Measurements from ENCODE around the gene DYSF.
A peak's percentile ranks its signal among the peaks of the same experiment; 100 is the strongest.

Gene DYSF

DNA sequence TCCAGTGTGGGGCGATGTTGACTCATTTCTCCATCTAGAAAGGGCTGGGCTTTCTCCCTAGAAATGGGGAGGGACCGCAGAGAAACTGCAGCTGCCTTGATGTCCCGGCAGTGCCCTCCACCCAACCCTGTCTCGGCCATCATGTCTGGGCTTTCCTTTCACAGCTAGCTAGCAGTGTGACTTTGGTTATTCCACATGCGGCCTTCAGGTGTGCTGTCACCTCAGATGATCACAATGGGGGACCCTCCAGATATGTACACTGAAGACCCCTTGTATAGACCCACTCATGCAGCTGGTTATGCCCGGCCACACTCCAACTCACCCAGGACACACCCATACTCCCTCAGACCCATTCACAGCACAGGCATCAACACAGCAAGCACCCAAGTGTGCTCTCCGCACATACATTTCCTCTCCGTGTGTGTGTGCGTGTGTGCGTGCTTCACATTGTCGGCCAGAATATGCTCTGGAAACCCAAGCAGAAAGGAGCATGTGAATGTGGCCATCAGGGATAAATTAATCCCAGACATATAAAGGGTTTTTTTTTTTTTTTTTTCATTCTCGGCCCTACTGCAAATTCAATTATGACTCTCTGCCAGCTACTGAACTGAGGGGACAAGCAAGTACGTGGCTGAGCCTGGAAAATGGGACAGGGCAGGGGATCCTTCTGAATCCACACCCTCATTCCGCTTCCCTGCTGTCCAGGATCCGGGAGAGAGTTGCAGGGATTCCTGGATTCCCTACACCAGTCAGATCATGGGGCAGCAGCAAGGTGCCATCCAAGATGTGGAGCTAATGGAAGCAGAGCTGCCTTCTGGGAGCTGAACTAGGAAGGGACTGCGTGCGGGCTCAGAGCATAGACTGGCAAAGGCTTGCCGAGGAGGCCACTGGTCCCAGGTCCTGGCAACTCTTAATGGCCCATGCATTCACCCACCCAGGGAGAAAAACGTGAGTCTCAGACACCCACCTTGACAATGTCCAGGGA, 240.2 kb downstream of the DYSF start:
- peak; percentile 17 for DNase-seq (ENCODE audit: low read depth)

DNA sequence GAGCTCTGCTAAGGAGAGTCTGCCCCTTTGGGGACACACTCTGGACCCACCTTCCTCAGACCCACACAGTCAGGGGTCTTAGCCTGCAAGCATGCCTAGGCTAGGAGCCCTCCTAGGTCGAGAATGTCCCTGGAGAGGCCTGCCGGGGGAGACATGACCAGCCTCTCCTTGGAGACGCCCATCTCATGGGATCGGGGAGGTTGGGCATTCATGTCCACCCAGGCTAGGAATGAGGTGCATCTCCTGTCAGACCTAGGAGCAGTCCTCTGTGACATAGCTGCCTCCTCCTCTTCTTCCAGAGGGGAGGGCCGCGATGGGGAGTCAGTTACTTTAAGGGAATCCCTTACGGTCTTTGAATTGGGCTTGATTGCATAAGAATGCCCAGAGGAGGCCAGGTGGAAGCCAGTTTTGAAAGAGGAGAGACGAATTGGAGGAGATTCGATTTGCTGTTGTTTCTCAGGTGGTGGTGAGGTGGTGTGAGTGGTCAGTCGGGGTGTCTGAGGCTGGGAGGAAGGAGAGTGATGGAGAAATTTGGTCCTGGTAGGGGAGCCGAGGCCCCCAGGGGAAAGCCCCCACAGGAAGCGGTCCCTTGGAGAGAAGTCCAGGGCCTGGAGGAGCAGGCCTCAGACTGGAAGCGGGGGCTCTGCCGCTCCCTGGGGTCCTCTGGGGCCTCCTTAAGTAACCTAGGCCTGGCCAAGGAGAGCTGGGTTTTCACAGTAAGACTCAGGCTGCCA, 241.3 kb downstream of the DYSF start:
- no peak for DNase-seq (ENCODE audit: low read depth)

DNA sequence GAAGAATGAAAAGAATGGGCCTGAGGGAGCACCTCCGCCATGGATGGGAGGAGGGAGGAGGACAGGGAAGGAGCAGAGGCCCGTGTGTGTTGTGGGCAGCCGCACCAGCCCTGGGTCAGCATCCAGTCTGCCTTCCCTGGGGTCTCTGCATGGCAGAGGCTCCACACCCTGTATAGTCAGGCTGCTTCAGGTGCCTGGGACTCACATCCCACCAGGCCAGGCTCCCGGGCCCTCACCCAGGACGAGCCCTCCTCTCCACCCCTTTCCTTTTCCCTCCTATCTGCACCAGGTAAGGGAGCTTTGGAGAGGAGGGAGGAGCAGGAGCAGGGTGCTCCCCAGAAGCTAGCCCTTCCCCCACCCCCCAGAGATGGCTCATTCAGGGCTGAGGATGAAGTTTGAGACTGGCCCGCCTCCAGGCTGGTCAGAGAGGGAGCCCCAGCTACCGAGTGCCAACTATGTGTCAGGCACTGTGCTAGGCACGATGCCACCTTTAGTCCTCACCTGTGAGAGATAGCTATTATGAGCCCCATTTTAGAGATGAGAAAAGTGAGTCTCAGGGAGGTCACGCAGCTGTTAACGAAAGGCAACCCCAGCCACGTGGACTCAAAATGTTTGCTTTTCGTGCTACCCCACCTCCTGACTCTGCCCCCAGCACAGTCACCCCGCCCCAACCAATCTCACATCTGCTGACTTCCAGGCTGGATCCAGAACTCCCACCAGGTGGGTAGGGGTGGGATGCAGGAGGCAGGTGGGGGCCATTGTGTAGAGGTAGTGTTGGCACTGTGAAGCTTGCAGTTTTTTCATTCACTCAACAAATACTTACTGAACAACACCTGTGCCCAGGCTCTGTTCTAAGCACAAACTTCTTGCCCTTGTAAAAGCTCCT, 242.1 kb downstream of the DYSF start:
- no peak for DNase-seq (ENCODE audit: low read depth)

DNA sequence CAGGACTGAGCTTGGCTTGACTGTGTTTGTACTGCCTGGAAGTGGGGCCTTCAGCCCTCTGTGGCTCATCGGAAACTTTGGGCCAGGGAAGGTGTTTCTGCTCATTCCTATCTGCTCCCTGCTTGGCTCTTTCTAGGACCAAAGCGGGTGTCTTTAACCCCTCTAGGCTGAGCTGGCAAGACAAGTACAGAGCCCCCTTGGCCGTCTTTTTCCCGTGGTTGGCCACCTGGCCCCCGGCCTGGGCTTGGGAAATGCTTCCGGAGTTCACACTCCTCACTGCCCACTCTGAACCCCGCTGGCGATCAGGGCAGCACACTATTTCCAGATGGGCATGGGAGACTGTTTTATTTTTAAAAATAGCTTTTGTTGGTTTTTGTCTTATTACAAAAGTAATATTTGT, 243.0 kb downstream of the DYSF start:
- no peak for DNase-seq (ENCODE audit: low read depth)

DNA sequence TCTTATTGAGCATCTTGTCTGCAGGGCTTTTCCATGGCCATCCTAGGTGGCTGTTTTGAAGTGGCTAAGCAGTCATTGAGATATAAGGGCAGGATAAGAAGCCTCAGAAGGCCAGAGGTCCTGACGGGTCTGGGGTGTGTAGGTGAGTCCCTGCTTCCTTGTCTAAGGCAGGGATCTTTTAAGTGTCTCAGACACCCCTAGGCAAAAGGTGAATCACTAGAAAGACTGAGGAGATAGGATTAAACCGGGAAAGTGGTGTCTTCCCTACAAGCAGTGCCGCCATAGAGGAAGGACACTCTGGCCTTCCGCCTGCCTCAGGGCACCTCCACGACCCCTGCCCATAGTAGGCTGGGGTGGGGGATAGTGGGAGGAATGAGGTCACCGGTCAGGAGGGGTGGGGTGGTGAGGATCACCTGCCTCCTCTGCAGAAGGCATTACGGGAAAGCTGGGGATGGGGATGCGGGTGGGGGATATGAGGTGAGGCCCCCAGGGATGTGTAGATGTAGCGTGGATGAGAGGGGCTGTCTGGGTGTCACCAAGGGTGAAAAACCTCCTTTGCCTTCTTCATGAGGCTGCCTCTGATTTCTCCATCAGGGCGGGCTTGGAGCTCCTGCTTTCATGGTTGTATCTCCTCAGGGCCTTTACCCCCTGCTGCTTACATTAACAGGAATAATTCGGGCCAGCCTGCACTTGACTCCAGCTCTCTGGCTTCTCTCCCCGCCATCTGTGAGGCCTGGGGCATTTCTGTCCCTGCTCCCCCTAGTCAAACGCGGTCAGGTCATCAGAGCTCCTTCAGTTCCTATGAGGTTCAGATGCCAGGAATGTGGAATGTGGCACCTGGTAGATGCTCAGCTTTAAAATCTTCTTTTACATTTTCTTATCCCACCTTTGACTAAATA, 244.0 kb downstream of the DYSF start:
- no peak for DNase-seq (ENCODE audit: low read depth)

DNA sequence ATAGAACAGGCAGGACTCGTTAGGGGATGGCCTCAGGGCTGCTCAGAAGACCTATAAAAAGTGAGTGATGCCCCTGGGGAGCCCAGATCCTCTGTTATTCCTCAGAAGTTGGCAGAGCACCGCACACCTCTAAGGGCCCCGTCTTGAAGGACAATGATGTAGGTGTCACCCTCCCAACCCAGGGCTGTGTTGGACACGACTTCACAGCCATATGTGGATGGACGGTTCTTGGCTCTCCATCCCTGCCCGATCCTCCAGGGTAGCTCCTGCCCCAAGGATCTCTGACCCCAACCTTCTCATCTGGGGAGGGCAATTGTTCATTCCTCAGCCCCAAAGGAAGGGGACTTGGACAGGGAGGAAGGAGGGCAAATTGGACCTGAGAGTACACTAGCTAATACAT, 246.1 kb downstream of the DYSF start:
- DNase-seq (ENCODE audit: low read depth), result no peak

DNA sequence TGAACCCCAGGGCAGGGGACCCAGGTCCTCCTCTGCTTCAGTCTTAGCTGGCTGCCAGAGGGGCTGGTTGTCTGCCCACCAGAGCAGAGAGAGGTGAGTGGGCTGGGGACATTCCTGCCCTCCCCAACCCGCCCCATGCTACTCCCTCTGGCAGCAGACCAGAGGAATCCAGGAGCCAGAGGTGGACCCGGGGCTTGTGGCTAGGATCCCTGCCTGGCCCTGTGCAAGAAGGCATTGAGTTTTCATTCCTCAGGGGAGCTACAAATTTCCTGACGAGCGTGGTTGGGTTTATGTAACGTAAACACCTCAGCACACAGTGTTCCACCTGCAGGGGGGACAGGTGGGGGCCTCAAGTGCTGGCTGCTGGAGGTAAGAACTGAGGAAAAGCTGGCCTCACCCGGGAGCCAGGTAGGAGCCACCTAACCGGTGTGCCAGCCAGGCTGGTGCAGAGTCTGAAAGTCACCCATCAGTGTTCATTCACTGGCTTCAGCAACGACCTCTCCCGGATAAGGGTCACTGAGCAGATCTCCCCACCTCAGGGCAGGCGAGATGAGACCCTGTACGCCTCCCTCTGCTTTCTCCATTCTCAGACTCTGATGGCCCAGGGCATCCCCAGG, 246.8 kb downstream of the DYSF start:
- DNase-seq (ENCODE audit: low read depth), result no peak

DNA sequence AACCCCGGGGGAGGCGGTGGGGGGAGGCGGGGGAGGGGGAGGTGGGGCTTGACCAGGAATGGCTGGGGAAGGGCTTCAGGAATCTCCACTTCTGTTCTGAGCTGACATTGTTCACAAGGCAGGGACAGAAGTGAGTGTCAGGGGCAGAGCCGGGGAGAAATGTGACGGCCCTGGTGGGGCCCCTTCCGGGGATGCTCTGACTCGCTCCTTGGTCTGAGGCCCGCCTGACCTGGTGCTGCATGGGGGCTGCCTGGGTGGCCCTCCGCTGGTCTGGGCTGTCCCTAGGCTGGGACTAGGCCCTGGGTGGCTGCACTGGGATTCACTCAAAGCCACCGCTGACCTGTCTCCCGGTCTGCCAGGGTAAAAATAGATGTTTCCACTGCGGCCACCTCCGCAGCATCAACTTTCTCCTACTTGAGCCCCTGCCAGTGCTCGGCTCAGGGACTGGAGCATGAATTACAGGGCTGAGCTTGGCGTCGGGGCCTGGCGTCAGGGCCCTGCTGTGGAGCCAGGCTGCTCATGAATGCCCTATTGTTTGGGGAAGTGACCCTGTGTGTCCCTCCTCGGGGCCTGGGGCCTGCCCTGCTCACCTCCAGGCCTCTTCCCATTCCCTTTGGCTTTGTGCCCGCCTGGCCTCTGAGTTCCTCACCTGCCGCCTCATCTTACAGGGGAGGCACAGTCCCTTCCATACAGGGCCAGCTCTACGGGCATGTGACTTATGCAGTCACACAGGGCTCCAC, 247.5 kb downstream of the DYSF start:
- DNase-seq (ENCODE audit: low read depth), result peak; percentile 20

DNA sequence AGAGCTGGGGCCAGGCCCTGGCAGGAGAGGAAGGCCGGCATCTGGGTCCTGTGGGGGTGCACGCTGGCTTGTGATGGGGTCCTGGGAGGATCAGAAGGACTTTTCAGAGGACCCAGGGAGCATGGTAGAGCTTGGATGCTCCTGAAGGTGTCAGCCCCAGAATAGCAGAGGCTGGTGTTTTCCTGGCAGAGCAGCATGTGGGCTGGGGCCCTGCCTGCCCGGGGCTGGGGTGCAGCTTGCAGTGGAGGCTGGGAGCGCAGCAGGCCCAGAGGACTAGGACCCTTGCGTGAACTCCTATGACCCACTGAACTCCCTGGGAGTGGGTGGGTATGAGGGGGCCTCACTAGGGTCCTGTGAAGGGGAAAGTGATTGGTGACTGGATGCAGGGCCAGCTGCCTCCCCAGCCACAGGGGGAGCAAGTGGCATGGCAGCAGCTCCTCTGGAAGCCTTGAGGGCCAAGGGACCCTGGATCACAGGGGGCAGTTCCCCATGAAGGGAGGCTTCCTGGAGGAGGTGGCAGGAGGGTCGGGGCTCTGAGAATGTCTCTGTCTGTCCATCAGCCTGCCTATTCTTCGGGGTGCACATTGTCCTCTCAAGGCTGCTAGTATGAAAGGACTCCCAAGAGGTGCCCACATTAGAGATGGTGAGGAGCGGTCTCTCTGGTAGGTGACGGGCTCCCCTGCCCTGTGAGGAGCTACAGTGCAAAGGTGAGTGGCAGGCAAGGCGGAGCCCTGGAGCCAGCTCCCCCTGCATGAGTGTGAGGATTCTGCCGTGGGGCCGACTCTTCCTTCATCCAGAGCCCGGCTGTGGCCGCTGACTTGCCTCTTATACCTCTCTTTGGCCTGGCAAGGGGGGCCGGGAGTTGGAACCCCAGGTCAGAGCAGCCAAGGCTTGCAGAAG, 249.0 kb downstream of the DYSF start:
- no peak for DNase-seq (ENCODE audit: low read depth)

DNA sequence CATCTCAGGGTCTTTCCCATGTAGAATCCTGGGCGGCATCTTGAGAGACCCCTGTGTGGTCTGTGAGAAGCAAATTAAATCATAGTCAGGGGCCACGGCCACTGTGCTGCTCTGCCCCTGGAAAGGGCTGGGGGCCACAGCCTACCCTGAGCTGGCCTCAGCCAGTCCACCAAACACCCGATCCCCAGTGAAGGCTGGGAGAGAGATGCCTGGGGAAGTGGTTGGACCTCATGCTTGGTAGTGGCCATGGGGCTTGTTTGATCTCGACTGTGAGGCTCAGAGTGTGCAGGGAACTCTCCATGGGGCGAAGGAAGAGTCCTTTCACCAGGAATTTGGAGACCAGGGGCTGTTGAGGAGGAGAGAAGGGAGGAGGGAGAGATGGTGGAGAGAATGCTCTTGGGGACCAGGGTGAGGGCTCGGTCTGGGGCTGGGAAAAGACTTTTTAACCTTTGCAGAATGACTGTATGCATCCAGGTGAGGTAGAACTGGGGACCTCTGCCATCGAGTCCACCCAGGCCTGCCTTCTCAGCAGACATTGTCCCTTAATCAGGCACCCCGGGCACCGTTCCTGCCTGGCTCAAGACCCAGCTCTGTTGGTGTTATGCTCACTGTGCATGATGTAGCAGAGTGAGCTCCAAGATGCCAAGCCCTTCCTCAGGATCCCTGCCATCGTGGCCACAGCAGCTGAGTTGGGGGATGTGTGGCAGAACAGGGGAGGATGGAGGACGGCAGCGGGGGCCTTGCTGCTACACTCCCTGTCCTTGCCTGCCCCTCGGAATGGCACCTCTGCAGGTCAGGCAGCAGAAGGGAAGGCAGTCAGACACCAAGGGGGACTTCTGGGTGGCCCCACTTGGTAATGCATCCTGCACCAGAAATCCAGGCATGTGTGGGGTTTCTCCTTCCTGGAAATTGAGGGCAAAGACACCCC, 249.9 kb downstream of the DYSF start:
- DNase-seq (ENCODE audit: low read depth), result no peak

DNA sequence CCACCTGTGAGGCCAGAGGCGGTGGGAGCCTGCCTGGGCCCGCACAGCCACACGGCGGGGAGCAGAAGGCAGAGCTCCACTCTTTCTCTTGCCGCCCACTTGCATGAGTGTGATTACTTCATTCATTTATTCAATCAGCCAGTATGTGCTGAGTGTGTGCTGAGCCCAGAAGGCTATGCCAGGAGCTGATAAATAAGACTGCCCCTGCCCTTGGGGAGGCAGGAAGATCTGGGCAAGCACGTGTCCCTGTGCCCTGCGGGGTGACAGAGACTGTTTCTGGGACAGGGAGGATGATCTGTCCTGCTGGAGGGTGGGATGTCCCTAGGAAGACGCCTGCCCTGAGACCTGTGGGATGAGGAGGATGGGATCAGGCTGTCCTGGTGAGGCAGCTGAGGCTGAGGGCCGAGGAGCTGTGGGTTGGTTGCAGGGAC, 250.8 kb downstream of the DYSF start:
- no peak for DNase-seq (ENCODE audit: low read depth)

DNA sequence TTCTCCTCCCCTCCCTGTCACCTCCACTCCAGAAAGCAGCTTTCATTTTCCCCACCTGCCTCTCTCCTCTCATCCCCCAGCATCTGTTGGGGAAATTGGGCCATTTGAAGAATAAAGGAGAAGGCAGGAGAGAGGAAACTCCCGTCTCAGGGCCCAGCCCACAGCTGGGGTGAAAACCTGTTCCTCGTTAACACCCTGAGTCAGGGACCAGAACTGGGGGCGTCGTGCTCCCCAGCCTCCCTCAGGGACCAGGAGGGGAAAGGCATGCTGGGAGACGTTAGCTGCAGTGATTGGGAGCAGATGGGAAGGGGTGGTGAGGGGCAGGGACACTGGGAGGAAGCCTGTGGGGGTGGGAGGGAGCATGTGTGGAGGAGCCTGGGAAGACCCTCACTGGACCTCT, 251.3 kb downstream of the DYSF start:
- no peak for DNase-seq (ENCODE audit: low read depth)

DNA sequence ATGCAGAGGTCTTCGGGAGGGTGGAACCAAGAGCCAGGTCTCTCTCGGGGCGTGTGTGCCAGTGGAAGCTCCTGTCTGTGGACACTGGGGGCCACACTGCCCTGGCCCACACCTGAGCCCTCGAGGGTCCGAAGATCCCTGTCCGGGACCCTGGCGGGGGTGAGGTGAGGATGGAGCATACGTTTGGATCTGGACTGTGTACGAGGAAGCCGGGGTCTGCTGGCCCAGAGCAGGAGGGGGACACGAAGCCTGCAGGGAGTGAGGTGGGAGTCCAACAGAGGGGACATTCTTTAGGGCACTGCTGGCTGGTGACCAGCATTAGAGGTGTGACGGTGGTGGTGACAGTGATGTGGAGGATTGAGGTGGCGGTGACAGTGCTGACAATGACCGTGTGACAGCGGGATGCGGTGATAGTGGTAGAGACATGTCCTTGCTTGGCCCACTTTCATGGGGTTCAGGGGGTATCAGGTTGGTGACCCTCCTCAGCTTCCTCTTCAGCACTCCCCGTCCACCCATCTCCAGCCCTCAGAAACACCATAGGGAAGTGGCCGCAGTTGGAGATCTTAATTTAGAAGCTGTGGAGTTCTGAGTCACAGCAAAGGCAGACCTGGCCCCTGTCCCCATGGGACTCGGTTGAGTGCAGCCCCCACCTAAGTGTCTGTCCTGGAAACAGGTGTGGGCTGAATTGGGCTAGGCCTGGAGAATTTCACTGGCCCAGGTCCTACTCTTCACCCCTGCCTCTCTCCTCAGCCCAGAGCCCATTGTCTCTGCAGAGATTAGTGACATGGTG, 252.0 kb downstream of the DYSF start:
- no peak for DNase-seq (ENCODE audit: low read depth)

DNA sequence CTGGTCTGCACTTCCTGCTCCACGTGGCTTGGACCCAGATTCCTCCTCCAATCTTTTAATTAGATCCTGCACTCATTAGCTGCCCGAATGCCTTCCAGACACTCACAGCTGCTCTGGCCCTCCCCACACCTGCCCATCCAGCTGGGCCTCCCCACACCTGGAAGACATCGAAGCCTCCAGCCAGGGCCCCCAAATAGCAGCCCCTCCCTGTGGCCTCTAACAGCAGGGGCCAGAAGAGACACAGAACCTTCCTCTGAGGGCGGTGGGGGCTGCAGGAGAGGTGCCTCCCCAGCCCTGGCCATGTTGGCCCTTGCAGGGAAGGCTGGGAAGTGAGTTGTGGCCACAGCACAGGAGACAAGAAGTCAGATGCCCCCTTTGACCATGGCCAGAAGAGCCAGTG, 252.8 kb downstream of the DYSF start:
- no peak for DNase-seq (ENCODE audit: low read depth)

DNA sequence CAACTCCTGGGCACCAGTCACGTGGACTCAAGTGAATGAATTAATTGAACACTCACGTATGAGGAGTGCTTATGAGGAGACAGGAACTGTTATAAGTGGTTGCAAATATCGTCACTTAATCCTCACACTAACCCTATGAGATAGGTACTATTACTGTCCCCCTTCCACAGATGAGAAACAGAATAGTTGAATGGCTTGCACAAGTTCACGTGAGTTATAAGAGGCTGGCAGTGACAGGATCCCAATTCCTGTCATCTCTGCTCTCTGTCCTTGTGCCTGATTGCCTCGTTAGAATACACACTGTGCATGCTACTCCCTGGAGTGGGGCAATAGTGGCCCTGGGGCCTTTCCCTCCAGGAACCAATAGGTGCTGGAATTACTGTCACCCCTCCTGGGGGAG, 253.5 kb downstream of the DYSF start:
- no peak for DNase-seq (ENCODE audit: low read depth)

DNA sequence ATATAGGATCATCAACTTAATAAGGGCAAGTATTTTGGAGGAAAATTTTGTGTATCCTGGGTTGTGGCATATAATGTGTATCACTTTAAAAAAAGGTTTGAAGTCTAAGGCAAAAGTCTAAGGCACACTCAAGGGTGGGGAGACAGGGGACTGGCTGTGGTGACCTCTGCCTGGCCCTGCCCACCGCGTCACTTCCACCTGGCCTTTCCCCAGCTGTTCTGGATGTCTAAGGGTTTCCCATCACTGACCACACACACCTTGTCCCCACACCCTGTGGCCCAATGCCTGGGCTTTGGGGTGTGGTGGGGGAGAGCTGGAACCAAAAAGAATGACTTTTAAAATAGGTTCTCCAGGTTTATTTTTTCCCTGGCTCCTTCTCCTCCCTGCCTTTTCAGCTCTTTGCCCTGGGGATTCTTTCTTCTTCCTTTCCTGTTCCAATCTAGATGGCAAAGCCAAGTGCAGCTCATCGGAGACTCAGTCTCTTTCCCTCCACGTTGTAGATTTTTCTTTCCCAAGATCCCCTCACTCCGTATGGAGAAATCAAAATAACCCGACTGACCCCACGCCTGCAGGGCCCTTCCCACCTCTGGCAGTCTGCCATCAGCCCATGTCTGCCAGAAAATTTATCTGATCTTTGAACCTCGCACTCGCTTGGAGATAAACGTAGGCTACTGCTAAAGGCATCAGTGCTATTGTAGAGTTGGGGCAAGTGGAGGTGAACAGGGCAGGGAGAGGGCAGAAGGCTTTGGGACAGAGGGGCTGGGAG, 257.2 kb downstream of the DYSF start:
- no peak for DNase-seq (ENCODE audit: low read depth)
